ENCODE results near the gene NAV2.
A peak's percentile ranks its signal among the peaks of the same experiment; 100 is the strongest.

The NAV2 gene

GRCh38 chr11:20090654-20091374, 378.2 kb downstream of the NAV2 start:
- no peak overlapping the region for H3K4me3 ChIP-seq (ENCODE audit: low read depth, low read length)
- TF ChIP-seq MYC (IDR thresholded peaks at IDR 0.05; ENCODE audit: low read depth, low read length) (no peak), CTCF (IDR thresholded peaks at IDR 0.05; ENCODE audit: low read depth, low read length) (no peak), MAX (IDR thresholded peaks at IDR 0.05; ENCODE audit: low read depth, low read length) (no peak), POLR2A (IDR thresholded peaks at IDR 0.05; ENCODE audit: extremely low read depth, insufficient read length) (no peak)
- no peak for DNase-seq (ENCODE audit: low read depth)

GRCh38 chr11:20093775-20094174, 381.1 kb downstream of the NAV2 start:
- no peak overlapping the region for H3K4me3 ChIP-seq (ENCODE audit: low read depth, low read length)
- no peak for DNase-seq (ENCODE audit: low read depth)
- TF ChIP-seq CTCF (IDR thresholded peaks at IDR 0.05; ENCODE audit: low read depth, low read length), result no peak
- no peak for TF ChIP-seq POLR2A (IDR thresholded peaks at IDR 0.05; ENCODE audit: extremely low read depth, insufficient read length)
- TF ChIP-seq MAX (IDR thresholded peaks at IDR 0.05; ENCODE audit: low read depth, low read length), result no peak
- TF ChIP-seq MYC (IDR thresholded peaks at IDR 0.05; ENCODE audit: low read depth, low read length), result no peak

- no peak for DNase-seq (ENCODE audit: low read depth)
- no peak for TF ChIP-seq CTCF (IDR thresholded peaks at IDR 0.05; ENCODE audit: low read depth, low read length)
- TF ChIP-seq MAX (IDR thresholded peaks at IDR 0.05; ENCODE audit: low read depth, low read length), result no peak
- no peak for TF ChIP-seq POLR2A (IDR thresholded peaks at IDR 0.05; ENCODE audit: extremely low read depth, insufficient read length)
- no peak for TF ChIP-seq MYC (IDR thresholded peaks at IDR 0.05; ENCODE audit: low read depth, low read length)
- no peak overlapping the region for H3K4me3 ChIP-seq (ENCODE audit: low read depth, low read length)
Measured at GRCh38 chr11:20095189-20095588, 382.6 kb downstream of the NAV2 start.

- no peak overlapping the region for H3K4me3 ChIP-seq (ENCODE audit: low read depth, low read length)
- TF ChIP-seq POLR2A (IDR thresholded peaks at IDR 0.05; ENCODE audit: extremely low read depth, insufficient read length) (no peak), CTCF (IDR thresholded peaks at IDR 0.05; ENCODE audit: low read depth, low read length) (no peak), MAX (IDR thresholded peaks at IDR 0.05; ENCODE audit: low read depth, low read length) (no peak), MYC (IDR thresholded peaks at IDR 0.05; ENCODE audit: low read depth, low read length) (no peak)
- no peak for DNase-seq (ENCODE audit: low read depth)
Measured at GRCh38 chr11:20097319-20098221, 384.9 kb downstream of the NAV2 start.

GRCh38 chr11:20099527-20099926, 386.9 kb downstream of the NAV2 start:
- DNase-seq (ENCODE audit: low read depth), result peak; percentile 5
- H3K4me3 ChIP-seq (ENCODE audit: low read depth, low read length), result no peak overlapping the region
- no peak for TF ChIP-seq CTCF (IDR thresholded peaks at IDR 0.05; ENCODE audit: low read depth, low read length)
- no peak for TF ChIP-seq POLR2A (IDR thresholded peaks at IDR 0.05; ENCODE audit: extremely low read depth, insufficient read length)
- TF ChIP-seq MYC (IDR thresholded peaks at IDR 0.05; ENCODE audit: low read depth, low read length), result no peak
- no peak for TF ChIP-seq MAX (IDR thresholded peaks at IDR 0.05; ENCODE audit: low read depth, low read length)

Measured in NB4 (cell line).